ENCODE data around the gene LGR5.
A peak's percentile ranks its signal among the peaks of the same experiment; 100 is the strongest.
"Not testable (repeated sequence)": the region's sequence is repeated elsewhere in the genome, so short reads cannot be mapped to it uniquely, and the experiment has no call there.

The LGR5 gene

GRCh38 chr12:71562676-71563595, 123.3 kb downstream of the LGR5 start:
- peak in 1 of 2 experiments; percentile 6 for DNase-seq
- TF ChIP-seq GATA1 (IDR thresholded peaks at IDR 0.05; ENCODE audit: low read depth, low read length) (no peak), POLR2A (IDR thresholded peaks at IDR 0.05; ENCODE audit: low read length) (no peak)

GRCh38 chr12:71565535-71565934, 125.9 kb downstream of the LGR5 start:
- no peak for DNase-seq
- TF ChIP-seq GATA1 (IDR thresholded peaks at IDR 0.05; ENCODE audit: low read depth, low read length): no peak
- no peak for TF ChIP-seq POLR2A (IDR thresholded peaks at IDR 0.05; ENCODE audit: low read length)

DNA sequence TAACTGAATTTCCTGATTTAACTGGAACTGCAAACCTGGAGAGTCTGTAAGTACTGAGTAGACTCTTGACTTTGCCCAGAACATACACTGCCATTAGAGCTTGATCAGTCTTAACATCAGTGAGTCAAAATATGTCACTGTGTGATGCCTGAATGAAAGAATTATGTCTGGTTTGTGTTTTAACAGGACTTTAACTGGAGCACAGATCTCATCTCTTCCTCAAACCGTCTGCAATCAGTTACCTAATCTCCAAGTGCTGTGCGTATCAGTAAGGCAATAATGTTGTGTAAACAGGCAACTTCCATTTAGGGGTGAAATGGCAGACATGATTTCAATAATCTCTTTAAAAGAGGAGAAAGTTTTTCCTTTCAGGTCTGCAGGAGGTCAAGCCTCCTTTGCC, 127.1 kb downstream of the LGR5 start:
- no peak for DNase-seq
- TF ChIP-seq POLR2A (IDR thresholded peaks at IDR 0.05; ENCODE audit: low read length) (no peak), GATA1 (IDR thresholded peaks at IDR 0.05; ENCODE audit: low read depth, low read length) (no peak)

- TF ChIP-seq GATA1 (IDR thresholded peaks at IDR 0.05; ENCODE audit: low read depth, low read length): no peak
- TF ChIP-seq POLR2A (IDR thresholded peaks at IDR 0.05; ENCODE audit: low read length): no peak
- peak; percentile 23 to 26 for DNase-seq
Measured at GRCh38 chr12:71567537-71567936, 127.9 kb downstream of the LGR5 start.

GRCh38 chr12:71569885-71570284, 130.3 kb downstream of the LGR5 start:
- not testable (repeated sequence) for DNase-seq

- TF ChIP-seq GATA1 (IDR thresholded peaks at IDR 0.05; ENCODE audit: low read depth, low read length) (no peak), POLR2A (IDR thresholded peaks at IDR 0.05; ENCODE audit: low read length) (no peak)
- no peak for DNase-seq
Measured at GRCh38 chr12:71576496-71576895, 136.9 kb downstream of the LGR5 start.

- TF ChIP-seq POLR2A (IDR thresholded peaks at IDR 0.05; ENCODE audit: low read length) (no peak), GATA1 (IDR thresholded peaks at IDR 0.05; ENCODE audit: low read depth, low read length) (no peak)
Measured at GRCh38 chr12:71578694-71579258, 139.2 kb downstream of the LGR5 start.

DNA sequence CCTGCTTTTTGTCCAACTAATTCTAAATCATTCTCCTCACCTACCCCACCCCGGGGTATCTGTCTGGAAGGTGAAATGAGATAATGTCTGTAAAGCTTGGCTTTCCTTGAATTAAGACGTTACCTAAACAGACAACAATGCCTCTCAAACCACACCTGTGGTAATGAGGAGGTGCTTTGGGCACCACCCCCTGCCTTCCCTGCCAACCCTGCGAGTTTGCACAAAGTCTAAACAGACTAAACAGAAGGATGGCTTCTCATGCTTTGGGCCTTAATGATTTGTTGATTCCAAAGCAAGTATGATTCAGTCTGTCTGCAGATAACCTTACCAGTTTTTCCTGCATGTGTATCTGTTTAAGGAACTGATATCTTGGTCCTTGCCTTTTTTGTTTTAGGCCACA, 141.6 kb downstream of the LGR5 start:
- TF ChIP-seq GATA1 (IDR thresholded peaks at IDR 0.05; ENCODE audit: low read depth, low read length) (no peak), POLR2A (IDR thresholded peaks at IDR 0.05; ENCODE audit: low read length) (no peak)
- DNase-seq: no peak

More at GRCh38 chr12:71578694-71579258, 139.2 kb downstream of the LGR5 start:
- no peak for DNase-seq

GRCh38 chr12:71582925-71583324, 143.3 kb downstream of the LGR5 start:
- no peak for DNase-seq
- TF ChIP-seq GATA1 (IDR thresholded peaks at IDR 0.05; ENCODE audit: low read depth, low read length): no peak

DNA sequence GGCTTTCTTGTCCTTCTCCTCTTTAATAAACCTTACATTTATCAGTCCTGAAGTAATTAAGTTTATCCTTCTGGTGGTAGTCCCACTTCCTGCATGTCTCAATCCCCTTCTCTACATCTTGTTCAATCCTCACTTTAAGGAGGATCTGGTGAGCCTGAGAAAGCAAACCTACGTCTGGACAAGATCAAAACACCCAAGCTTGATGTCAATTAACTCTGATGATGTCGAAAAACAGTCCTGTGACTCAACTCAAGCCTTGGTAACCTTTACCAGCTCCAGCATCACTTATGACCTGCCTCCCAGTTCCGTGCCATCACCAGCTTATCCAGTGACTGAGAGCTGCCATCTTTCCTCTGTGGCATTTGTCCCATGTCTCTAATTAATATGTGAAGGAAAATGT, 144.8 kb downstream of the LGR5 start:
- no peak for DNase-seq
- no peak for TF ChIP-seq POLR2A (IDR thresholded peaks at IDR 0.05; ENCODE audit: low read length)
- TF ChIP-seq GATA1 (IDR thresholded peaks at IDR 0.05; ENCODE audit: low read depth, low read length): no peak

DNA sequence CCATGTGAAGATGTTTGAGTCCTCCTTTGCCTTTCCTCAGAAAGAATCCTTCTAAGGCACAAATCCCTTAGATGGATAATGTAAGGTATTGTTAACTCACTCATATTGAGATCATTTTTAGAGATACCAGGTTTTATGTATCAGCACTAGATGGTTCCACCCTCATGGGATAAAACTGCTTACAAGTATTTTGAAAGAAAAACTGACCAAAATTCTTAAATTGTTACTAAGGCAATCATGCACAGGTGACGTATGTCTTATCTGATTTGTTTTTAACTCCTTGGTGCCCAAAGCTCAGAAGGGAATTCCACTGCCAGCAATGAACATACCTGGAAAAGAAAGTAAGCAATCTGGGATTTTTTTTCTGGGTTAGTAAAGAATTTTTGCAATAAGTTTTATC, 145.6 kb downstream of the LGR5 start:
- no peak for TF ChIP-seq GATA1 (IDR thresholded peaks at IDR 0.05; ENCODE audit: low read depth, low read length)
- TF ChIP-seq POLR2A (IDR thresholded peaks at IDR 0.05; ENCODE audit: low read length): no peak
- DNase-seq: no peak

GRCh38 chr12:71587012-71587411, 147.4 kb downstream of the LGR5 start:
- DNase-seq: no peak
- no peak for TF ChIP-seq POLR2A (IDR thresholded peaks at IDR 0.05; ENCODE audit: low read length)
- TF ChIP-seq GATA1 (IDR thresholded peaks at IDR 0.05; ENCODE audit: low read depth, low read length): no peak

- no peak for DNase-seq
- TF ChIP-seq POLR2A (IDR thresholded peaks at IDR 0.05; ENCODE audit: low read length) (no peak), GATA1 (IDR thresholded peaks at IDR 0.05; ENCODE audit: low read depth, low read length) (no peak)
Measured at GRCh38 chr12:71589478-71589881, 149.9 kb downstream of the LGR5 start.

DNA sequence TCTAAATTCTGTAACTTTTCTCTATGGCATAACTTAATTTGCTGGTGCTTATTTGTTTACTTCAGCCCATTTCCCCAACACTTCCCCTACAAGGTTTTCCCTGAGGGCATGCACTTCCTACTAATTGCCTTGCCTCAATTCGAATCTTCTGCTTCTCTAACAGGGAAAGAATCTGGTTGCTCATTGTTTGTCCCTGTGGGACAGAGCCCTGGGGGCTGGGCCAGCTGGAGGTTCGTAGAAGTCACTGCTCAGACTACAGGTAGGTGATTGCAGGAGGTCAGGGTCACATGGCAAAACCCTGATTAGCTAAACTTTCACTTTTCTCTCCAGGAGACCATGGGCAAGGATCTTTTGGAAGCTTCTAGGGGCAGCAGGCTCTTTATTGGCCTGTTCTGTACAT, 152.0 kb downstream of the LGR5 start:
- TF ChIP-seq POLR2A (IDR thresholded peaks at IDR 0.05; ENCODE audit: low read length) (no peak), GATA1 (IDR thresholded peaks at IDR 0.05; ENCODE audit: low read depth, low read length) (no peak)

DNA sequence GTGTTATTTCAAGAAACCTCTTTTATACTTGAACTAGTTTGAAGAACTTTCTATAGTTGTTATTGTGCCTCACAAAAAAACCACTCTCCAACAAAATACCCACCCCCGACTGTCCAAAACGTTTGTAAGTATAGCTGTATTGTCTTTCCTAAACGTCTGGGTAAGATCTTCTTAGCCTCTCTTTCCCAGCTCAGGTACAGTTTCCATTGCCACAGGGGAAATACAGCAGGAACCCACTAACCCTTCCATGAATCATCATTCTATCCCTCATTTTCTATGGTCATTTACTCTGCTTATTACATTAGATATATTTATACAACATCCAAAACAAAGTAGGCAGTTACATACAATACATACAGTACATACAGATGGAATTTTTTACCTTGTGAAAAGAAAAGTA, 153.2 kb downstream of the LGR5 start:
- TF ChIP-seq GATA1 (IDR thresholded peaks at IDR 0.05; ENCODE audit: low read depth, low read length): no peak
- TF ChIP-seq POLR2A (IDR thresholded peaks at IDR 0.05; ENCODE audit: low read length): no peak

More for the DNA sequence above, 152.0 kb downstream of the LGR5 start:
- no peak for DNase-seq

More for the DNA sequence above, 153.2 kb downstream of the LGR5 start:
- DNase-seq: no peak

Measured in erythroblast (primary cell).